Astrocyte (in vitro differentiated cells and primary cell): ENCODE results near the gene ITIH2.

Experiments used
- CTCF ChIP-seq: IDR thresholded peaks from 2 replicates; pipeline ENCODE4 v1.5.1; 2011; ENCODE audit warnings: low read depth, mild to moderate bottlenecking, inconsistent platforms, low read length, moderate library complexity; ENCODE audit not compliant: insufficient read depth
- EZH2 ChIP-seq: IDR thresholded peaks from 2 replicates; pipeline ENCODE4 v1.6.1; 2012; ENCODE audit warnings: mild to moderate bottlenecking, low read length, inconsistent platforms; ENCODE audit not compliant: insufficient read depth

GRCh38 chr10:7755103-7755502 is 52.0 kb downstream of the ITIH2 start:
- no peak for TF ChIP-seq CTCF
- no peak for TF ChIP-seq EZH2
